Left renal pelvis (tissue), 4 donors: ENCODE data around the gene MAP3K7CL. TPM values are rescaled to one million over a fixed set of nuclear protein-coding genes. Genes with fewer than 3 reads are reported as not detected.

ENCODE experiments used
- DNase-seq, 4 donors: peaks; one replicate each; pipeline ENCODE4 v3.0.0-alpha.2; 2013; ENCODE audit warnings: low read depth in 4 of 4, low spot score in 3 of 4
- polyA plus RNA-seq, 4 donors: library from polyadenylated mRNA; unstranded; fragments of 120-200 nt; gene quantifications; one replicate each; pipeline ENCODE4 v1.2.1, GENCODE V29; 2013; ENCODE audit not compliant: insufficient read length in 4 of 4

MAP3K7CL gene
- polyA plus RNA-seq, 4 donors, result 4.8 to 7.7 (median 6.0) TPM

DNA sequence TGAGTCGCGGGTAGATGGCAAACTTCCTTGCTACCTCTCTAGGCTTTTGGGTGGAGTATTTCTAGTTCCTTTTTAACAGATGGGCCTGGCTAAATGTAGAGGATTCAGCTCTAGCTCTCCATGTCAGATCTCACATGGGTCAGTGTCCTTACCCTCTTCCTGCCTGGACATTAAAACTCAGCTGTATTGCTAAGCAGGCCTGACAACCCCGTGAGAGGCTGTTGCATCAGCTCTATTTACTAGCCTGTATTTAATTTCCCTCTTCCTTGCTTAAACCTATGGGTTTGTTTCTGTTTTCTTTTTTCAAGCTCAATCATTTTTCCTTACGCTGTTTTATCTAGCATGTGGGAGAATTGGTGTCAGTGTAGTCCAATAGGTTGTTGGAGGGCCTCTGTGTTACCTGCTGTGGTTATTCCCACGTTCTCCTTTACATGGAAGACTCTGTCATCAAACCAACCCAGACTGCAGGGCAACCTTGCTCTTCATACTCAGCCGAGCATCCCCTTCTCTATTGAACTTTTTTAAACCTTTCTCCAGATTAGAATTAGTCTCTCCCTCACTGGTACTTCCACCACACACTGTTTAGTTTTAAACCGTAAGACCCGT lies 88.8 kb downstream of the MAP3K7CL start:
- no peak for DNase-seq

DNA sequence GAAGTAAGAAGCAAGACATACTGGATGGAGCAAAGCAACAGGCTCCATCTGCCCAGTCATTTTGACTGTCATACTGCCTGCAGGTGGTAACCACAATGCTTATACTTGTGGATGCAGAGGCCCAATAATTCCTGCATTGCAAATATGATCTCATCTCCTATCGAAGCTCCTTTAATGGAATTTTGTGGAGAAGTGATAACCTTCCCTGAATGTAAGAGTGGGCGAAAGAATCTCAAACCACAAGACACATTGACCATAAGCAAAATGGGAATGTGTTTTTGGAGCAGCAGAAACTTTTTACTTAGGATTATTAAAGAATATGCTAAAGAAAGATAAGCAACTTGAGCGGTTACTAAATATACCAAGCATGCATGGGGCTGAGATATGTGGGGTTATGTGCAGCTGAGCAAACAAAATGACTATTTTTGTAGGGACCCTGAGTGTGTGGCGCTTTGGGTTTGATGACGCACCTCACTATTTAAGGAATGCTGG lies 90.9 kb downstream of the MAP3K7CL start:
- no peak for DNase-seq

DNA sequence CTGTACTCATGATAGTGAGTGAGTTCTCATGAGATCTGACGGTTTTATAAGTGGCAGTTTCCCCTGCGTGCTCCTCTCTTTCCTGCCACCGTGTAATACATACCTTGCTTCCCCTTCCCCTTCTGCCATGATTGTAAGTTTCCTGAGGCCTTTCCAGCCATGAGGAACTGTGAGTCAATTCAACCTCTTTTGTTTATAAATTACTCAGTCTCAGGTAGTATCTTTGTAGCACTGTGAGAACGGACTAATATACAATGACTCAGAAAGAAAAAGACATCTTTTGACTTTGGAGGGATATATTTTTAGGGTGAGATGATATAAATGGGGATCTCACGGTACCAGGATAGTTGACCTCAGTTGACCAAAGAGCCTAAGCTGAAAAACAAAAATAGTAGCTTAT lies 93.6 kb downstream of the MAP3K7CL start:
- no peak for DNase-seq

Other genes with a start within 250 kb of the MAP3K7CL start
- gene LTN1, start 137.8 kb upstream of the MAP3K7CL start, polyA plus RNA-seq, result 10 to 100 TPM; 33.3 to 39.0 (median 34.9) TPM
- gene RWDD2B, start 111.3 kb upstream of the MAP3K7CL start, polyA plus RNA-seq, result 10 to 100 TPM; 19.3 to 30.8 (median 23.2) TPM
- 10 to 100 TPM; 53.3 to 63.1 (median 55.4) TPM for gene USP16, start 106.0 kb upstream of the MAP3K7CL start, polyA plus RNA-seq
- 100 to 1,000 TPM; 155 to 278 (median 256) TPM for gene CCT8, start 57.0 kb upstream of the MAP3K7CL start, polyA plus RNA-seq
- 10 to 100 TPM; 35.5 to 54.5 (median 45.8) TPM for gene BACH1, start 168.3 kb downstream of the MAP3K7CL start, polyA plus RNA-seq